GM21723 (cell line): ENCODE results near the gene MTURN.

Experiments
- ATAC-seq: cut with Tn5 transposase; IDR thresholded peaks from one replicate; pipeline ENCODE4 v1.9.1; 2021; ENCODE audit warnings: mild to moderate bottlenecking, moderate library complexity; ENCODE audit not compliant: unreplicated experiment

Gene MTURN

DNA sequence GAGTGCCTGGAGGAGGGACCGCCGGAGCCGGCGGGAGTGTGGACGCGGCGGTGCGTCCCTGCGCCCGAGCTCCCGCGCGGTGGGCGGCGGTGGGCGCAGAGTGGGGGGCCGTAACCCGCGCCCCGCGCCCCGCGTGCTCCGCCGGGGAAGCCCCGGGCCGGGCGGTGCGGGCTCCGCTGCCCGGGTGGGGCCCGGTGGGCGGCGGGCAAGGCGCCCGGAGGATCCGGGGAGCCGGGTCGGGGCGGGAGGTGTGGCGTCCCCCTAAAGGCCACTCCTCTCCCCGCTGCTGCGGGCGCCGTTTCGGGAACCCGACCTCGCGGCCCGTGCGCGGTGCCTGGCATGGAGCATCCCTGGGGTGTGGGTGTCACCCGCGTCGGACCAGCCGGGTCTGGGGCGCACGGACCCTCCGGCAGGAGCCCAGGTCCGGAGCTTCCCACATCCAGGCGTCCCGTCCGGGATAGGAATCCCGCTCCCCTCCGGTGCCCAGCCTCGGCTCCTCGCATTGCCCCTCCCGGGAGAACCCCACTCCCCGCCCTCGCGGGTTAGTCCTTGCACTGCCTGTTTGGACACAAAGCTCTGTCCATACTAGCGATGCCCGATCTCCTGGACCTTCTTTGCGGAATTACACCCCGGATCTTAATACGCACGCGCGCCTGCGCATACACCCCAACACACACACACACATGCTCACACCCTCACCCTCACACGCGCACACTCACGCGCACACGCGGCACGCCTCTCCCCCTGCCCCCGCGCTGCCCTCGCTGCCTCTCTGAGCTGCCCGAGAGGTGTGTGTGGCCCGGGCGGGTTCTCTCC lies 723 bp downstream of the MTURN start:
- ATAC-seq = peak; percentile 27

DNA sequence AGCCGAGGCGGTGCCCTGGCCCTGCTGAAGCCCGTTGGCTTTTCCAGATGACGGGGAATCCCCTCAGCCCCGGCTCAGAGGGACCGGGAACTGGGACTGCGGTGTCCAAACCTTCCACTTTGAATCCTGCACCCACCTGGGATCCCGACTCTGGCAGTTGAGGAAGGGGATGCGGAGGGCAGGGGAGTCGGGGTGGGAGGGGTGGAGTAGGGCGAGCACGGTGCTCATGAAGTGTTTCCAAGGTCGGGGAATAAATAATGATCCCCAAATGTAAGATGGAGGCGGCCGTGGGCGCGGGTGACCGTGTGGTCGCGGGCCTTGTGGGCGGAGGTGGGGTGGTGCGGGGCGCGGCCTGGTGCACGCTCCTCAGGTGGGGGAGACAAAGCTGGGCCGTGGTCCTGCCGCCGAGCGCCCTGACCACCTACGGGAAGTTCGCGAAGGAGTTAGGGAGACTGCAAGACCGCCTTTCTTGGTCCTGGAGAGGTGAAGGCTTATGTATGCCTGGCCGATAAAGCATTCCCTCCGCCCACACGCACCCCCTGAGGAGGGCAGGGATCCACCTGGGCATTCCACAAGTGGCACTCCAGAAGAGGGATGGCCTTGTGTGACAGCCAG lies 1.4 kb downstream of the MTURN start:
- no peak for ATAC-seq

DNA sequence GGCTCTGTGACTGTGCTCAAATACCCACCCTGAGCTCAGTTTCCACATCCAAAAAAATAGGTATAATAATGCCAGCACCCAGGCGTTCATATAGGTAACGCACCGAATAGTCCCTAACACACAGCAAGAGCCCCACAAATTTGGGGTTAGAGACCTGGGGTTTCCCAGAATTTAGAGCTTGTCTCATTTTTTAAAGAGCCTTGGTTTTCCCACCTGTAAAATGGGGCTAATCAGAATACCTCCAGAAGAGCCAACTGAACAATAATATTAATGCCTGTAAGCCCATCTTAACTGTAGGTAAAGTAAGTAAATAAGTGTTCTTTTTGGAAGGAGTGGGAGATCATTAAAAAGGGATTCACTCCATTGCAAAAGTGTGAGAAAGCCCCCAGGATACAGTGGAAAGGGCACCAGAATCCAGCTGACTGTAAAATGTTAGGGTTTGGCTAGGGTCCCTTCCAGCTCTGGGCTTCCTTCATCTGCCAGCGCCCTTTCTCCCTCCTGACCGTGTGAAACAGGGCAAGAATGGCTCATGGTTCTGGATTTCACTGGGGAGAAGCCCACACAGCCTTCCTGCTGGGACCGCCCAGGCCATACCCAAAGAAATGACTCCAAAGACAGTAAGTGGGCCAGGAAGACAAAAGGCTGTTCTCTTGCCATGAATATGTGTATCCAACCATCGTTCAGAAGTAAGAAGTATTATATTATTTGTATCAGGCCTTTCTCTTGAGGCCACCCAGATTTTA lies 2.1 kb downstream of the MTURN start:
- ATAC-seq = no peak

DNA sequence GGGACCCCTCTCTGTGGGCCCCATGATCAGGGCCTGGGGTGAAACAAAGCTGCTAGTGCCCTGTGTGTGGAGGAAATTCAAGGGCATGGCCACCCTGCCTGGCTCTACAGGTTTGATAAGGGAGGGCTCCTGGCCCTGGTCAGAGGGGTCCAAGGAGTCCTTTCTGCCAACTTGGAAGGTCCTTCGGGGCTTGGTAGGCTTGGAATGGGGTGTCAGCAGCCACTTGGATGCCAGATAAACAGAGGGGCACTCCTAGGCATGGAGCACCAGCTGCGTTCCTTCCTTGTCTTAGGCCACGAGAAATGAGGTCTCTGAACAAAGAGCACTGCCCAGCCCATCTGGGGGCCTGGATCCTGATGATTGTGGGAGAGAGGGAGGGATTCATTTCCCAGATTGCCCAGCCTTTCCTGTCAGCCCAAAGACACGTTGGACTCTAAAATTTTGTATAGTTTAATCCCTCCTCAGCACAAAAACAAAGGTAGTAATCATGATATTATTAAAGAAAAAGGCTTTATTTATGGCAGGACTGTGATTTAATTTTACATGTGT lies 5.1 kb downstream of the MTURN start:
- ATAC-seq = no peak

DNA sequence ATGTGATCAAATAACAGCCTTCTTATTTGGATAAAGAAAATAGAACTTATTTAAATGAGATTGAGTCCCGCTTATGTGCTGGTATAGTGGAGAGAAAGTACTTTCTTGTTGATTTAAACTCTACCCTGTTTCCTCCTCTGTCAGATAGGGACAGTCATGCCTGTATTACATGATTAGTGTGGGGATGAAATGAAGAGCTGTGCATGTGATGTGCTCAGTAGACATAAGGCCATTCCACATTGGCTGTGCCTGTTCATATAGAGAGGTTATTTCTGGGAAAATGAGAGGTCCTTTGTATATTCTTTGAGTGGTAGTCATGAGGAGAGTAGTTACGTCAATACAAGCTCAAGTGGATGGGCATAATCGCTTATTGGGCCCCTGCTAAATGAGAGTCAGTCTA lies 5.7 kb downstream of the MTURN start:
- ATAC-seq = no peak

DNA sequence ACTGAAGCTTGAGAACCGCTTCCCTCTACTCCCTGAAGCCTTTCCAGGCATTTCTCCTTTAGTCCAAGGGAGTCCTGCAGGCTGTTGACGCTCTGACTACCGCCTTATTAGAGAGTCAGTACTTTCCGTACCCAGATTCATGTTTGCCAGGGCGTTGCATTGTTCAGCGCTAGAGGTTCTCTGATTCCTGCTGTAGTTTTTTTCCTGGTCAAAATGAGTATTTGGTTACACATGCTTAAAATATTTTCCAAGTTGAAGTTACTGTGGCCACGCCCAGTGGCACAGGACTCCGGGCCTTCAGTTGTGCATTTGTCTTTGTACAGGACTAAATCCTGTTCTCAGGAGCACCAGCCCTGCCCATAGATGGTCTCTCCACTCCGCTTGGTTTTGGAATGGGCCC lies 7.9 kb downstream of the MTURN start:
- ATAC-seq = no peak

DNA sequence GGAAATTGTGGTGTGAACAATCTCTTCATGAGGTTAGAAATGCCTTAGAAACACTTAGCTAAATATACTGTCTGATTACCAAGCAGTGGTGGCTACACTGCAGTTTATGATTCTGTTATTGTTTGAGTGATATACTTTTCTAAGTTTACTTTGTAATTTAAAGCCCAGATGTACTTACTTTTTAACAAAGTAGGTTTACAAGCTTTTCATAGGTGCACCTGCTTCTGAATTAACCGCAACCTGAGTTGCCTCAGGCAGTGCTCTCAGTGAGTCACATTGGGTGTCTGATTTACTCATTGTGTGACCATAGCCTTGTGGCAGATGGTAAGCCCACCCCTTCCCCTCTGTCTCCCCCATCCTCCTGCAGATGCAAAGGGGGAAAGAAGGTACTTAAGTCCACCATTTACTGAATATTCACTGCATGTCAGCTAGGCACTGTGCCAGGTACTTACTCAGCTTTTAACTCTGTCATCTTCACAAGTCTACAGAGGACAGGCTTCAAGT lies 9.0 kb downstream of the MTURN start:
- no peak for ATAC-seq

DNA sequence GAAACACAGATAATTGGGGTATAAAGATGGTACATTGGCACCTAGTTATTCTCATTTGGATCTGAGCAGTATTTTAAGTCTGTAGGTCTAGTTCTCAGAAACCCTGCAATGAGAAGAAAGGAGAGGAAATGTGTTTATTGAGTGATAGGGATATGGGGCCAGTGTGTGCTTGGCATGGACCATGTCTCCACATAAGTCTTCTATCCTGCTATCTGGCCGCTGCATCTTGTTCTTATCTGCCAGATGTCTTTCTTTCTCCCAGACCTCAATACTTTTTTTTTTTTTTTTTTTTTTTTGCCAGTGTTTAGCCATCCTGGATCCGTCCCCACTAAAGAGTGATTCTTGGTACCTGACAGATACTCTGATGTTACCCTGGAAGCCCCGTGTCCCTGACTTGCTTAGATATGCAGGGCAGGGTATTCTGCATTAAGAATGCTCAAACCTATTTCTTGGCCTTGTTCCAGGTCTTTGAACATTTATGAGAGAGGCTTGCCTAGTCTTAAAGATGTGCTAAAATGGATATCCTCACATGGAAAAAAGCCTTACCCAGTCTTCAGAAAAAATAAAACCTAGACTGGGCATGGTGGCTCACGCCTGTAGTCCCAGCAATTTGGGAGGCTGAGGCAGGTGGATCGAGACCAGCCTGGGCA lies 10.0 kb downstream of the MTURN start:
- no peak for ATAC-seq

DNA sequence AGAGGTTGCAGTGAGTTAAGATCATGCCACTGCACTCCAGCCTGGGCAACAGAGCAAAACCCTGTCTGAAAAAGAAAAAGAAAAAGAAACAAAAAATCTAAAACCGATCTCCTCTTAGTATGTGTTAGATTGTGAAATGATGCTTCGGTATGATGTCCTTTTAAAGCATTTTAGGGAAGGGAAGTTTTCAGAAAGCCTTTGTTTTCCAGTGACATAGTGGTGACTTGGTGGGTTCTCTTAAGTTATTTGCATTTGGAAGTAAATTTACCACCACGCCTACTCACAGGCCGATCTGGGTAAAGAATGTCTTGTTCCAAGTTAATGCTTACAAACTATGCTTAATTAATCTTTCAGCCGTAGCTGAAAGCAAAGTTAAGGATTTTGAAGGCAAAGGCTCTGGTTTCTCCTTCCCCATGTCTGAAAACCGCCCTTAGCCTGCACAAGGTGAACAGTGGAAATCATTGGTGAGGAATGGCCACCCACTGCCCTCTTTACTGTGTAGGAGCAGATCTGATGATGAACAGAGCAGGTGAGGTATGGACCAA lies 10.7 kb downstream of the MTURN start:
- ATAC-seq = no peak

DNA sequence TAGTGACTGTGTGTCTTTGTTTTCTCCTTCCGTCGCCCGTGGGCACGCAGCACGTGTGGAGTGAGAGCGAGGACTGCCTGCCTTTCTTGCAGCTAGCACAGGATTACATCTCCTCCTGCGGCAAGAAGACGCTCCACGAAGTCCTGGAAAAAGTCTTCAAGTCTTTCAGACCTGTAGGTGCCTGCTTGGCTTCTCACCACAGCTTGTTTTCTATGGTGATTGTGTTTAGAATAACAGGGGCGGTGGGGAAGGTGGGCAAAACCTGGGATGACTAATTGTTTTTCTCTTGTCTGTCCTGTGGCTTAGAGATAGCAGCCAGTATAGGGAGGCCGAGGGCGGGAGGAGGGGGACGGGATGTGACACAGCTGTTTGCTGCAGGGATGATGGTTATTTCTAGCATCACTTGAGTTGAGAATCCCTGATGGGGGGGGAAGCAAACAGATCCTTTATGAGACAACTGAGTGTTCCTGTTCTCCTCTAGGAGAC lies 11.4 kb downstream of the MTURN start:
- ATAC-seq = no peak

DNA sequence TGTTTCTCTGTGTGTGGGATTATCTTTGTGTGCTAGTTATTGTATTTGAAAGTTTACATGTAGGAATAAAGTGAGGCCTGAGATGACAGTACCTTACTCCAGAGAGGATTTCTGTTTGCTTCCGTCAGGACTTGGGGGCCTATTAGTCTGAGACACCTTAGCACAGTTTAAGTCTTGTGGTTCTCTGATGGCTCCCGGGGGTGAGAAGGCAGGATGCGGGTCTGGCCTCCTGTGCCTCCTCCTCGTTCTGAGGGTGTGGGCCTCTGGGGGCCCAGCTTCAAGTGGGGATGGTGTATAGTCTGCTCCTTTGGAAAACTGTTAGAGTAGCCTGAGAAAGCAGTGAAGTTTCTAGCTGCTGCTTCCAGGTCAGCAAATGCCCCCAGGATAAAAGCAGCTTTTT lies 12.4 kb downstream of the MTURN start:
- no peak for ATAC-seq

DNA sequence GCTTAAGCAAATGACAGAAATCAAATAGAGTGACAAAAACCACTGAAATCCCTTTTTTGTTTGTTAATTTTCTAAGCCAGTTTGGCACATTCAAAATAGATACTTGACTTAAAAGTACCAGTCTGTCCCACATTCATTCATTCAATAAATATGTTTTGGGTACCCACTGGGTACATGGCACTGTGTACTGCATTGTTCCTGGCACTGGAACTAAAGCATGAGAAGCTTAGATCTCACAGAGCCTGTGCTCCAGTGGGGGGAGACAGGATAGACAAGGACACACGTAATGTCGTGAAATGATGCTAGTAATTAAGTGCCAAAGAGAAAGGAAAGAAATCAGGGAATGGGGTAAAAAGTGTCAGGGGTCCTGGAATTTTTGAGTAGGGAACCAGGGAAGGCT lies 13.0 kb downstream of the MTURN start:
- no peak for ATAC-seq

DNA sequence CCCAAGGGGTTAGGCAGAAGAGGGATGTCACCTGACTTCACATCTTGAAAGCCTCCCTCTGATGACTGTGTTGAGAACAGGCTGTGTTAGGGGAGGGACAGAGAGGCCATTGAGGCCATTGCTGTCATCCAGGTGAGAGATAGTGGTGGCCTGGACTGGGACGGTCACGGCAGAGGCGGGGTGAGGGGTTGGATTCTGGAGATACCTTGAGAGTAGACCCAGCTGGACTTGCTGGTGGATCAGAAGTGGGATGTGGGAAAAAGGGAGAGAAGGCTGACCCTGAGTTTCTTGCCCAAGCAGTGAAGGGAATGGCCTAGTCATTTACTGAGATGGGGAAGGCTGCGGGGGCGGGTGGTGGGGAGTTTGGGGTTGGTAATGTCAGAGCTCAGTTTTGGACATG lies 13.6 kb downstream of the MTURN start:
- ATAC-seq = no peak

DNA sequence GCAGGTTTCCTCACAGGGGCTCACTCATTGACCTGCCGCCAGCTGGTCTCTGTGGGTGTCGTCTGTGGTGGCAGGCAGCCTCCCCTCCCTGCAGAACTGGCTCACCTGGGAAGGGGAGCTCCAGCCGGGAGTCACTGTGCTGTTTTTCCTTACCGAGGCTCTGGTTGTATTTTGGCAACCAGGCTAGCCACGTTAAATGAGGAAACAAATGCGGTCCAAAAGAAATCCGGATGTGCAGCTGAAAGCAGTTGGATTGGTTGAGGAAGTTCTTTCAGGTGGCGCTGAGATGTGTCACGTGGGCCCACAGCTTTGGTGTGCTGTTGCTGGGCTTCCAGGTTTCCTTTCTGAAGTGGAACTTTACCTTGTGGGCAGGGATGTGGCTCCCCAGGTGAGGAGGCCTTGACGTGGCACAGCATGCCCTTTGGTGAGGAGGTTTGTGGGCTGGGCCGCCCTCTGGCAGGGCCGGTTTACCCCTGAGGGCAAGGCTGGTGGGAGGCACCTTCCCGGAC lies 14.2 kb downstream of the MTURN start:
- ATAC-seq = no peak

DNA sequence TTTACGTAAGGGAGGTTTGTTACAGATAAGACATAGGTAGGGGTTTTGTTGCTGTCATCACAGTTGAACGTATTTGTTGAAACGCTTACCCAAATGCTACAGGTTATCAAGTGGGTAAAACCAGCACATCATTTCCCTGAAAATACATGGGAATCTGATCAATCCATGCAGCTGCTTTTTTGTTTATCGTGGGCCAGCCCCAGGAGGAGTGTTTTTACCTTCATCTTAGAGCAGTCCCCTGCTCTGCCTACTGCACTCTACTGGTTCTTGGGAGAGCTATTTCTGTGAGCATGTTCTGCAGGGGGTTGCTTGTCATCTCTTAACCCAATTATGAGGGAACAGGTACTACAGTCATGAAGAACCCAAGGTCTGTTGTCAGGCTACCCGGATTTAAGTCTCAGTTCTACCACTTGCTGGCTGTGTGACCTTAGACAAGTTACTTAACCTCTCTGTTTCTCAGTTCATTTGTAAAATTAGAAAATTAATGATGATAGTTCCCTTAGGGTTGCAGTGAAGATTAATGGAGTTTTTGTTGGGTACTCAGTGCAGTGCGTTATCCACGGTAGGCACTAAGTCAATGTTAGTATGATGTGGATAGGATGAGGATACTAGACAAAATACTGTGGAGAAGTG lies 15.0 kb downstream of the MTURN start:
- ATAC-seq = no peak

DNA sequence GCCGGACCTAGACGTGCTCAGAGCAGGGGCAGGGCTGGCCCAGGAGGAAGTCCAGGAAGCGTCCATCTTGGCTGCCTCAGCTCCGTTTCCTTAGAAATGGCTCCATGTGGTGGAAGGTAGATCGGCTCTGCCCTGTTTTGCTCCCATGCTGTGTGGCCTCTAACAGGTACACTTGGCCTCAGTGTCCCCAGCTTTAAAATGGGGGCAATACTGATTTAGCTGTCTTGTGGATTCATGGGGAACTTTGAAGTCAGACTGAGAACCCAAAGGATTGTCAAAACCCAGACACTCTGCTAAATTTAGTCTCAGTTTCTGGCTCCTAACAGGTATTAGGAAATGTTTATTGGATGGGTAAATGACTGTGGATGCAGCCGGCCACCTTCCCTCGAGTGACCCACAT lies 15.9 kb downstream of the MTURN start:
- ATAC-seq = no peak

DNA sequence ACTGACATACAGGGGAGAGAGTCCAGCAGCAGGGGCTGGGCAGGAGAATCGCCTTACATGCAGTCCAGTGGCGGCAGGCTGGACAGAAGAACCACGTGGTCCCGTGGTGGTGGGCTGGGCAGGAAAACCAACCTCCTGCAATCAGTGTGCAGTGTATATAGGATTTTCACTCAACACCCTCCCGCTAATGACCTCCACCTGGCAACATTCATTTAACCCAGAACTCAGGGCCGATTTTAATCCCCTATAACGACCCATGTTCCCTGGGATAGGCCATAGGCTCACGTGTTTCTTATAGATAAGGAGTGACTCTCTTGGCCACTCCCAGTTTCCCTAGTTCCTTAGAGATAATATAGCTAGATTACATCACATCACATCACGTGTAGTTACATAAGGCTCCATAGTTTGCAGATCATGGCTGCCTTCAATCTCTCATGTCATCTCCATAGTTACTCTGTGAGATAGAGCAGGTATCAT lies 19.4 kb downstream of the MTURN start:
- no peak for ATAC-seq

DNA sequence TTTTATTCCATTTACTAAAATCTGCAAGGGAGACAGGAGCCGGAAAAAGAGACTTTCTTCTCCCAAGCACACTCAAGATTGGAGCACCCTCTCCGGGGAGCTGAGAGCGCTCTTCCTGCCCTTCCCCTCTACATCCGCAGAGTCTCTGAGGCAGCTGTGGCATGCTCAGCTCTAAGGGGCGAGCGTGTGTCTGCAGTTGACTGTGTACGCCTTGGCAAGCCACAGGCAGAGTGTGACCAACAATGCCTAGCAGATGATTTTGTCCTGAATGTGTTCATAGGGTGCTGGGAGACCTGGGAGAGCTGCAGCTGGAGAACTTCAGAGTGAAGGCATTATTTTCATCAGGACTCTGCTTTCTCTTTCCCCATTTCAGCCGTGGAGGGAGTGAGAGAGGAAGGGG lies 20.7 kb downstream of the MTURN start:
- ATAC-seq = no peak

DNA sequence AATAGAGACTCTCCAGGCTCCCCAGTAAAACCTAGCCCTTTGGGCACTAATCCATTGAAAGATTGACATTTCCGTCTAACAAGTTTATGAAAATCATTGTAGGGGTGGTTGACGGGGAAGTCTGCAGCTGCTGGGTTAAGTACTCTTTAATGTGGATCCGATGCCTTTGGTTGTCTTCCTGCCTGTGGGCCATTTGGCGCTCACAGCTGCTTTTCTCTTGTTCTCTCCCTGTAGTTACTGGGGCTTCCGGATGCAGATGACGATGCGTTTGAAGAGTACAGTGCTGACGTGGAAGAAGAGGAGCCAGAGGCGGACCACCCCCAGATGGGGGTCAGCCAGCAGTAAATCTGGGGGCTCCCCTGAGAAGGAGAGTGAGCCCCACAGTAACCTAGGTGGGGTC lies 22.4 kb downstream of the MTURN start:
- ATAC-seq = no peak

DNA sequence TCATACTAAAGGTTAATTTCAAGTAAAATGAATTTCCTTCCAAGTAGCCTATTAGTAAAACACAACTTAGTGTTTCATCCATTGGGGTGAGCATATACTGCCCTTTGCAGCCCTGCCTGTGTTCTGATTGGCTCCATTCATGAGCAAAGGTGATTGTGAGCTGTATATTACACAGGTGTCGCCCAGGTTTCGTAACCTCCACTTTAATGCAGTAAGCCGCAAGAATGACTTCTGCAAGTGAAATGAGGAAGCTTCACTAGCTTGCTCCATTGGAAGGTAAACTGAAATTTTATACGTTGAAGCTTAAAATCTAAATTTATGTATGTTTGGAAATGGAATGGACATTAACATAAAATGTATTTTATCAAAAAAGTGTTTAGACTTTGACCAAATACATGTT lies 24.4 kb downstream of the MTURN start:
- ATAC-seq = no peak
